HepG2 (cell line): ENCODE data around the gene ADRM1.

Experiments
- ZEB1 ChIP-seq: IDR thresholded peaks from 2 replicates; pipeline ENCODE4 v1.6.1; 2012; ENCODE audit warnings: mild to moderate bottlenecking, low read depth, inconsistent platforms; ENCODE audit not compliant: insufficient replicate concordance
- TF ChIP-seq, protein P1 (sequence below): sonication (generic); formaldehyde crosslinking; IDR thresholded peaks from 2 replicates; pipeline ENCODE4 v1.5.0; 2020; ENCODE audit warnings: mild to moderate bottlenecking, missing genetic modification reagents, moderate library complexity

DNA sequence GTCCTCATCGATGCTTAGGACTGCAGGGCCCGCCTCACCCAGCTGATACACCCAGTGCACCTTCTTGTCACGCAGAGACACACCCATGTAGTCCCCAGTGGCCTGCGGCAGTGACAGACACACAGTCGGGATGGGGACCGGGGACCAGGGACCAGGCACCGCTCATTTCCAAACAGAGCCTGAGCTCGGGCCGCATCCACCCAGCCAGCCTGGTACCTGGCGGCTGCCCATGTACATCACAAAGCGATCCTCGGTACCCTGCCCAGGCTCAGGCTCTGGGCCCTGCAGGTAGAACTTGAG is 11.5 kb downstream of the ADRM1 start:
- TF ChIP-seq, protein P1, sequence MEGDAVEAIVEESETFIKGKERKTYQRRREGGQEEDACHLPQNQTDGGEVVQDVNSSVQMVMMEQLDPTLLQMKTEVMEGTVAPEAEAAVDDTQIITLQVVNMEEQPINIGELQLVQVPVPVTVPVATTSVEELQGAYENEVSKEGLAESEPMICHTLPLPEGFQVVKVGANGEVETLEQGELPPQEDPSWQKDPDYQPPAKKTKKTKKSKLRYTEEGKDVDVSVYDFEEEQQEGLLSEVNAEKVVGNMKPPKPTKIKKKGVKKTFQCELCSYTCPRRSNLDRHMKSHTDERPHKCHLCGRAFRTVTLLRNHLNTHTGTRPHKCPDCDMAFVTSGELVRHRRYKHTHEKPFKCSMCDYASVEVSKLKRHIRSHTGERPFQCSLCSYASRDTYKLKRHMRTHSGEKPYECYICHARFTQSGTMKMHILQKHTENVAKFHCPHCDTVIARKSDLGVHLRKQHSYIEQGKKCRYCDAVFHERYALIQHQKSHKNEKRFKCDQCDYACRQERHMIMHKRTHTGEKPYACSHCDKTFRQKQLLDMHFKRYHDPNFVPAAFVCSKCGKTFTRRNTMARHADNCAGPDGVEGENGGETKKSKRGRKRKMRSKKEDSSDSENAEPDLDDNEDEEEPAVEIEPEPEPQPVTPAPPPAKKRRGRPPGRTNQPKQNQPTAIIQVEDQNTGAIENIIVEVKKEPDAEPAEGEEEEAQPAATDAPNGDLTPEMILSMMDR (CRISPR knock-in tag), result no peak
- TF ChIP-seq ZEB1, result no peak
